Breast epithelium (tissue), 3 donors: ENCODE measurements around the gene LGR4.

Source experiments
- POLR2A ChIP-seq: fragments of 450-650 bp; IDR thresholded peaks from one replicate; pipeline ENCODE4 v1.6.1; 2016; ENCODE audit warnings: antibody characterized with exemption, mild to moderate bottlenecking, moderate library complexity
- POLR2AphosphoS5 ChIP-seq, 3 donors: sonication (generic); formaldehyde crosslinking; IDR thresholded peaks; one replicate each; pipeline ENCODE4 v1.6.1; 2017; ENCODE audit warnings: antibody characterized with exemption in 3 of 3
- TF ChIP-seq, protein P1 (sequence below), 3 donors: fragments of 450-650 bp; IDR thresholded peaks; one replicate each; pipeline ENCODE4 v1.5.1; 2016 to 2017; ENCODE audit warnings: antibody characterized with exemption in 3 of 3, mild to moderate bottlenecking in 3 of 3, moderate library complexity in 3 of 3

DNA sequence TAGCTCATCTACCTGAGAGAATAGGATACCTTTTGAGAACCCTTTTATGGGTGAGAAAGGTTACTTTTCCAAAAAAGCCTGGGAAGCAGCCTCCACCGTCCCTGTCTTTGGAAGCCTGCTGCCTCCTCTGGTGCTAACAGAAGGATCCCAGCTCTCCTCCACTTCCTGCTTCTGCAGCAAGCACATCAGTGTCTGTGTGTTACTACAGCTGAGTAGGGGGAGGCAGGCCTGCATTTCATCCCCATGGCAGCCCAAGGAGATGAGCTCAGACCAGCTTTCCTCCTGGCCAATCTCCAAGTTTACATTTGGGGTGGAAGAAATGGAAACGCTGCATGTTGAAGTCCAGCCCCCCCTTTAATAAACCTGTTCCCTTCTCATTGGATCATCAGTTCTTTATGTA, 102.2 kb downstream of the LGR4 start:
- TF ChIP-seq, protein P1, sequence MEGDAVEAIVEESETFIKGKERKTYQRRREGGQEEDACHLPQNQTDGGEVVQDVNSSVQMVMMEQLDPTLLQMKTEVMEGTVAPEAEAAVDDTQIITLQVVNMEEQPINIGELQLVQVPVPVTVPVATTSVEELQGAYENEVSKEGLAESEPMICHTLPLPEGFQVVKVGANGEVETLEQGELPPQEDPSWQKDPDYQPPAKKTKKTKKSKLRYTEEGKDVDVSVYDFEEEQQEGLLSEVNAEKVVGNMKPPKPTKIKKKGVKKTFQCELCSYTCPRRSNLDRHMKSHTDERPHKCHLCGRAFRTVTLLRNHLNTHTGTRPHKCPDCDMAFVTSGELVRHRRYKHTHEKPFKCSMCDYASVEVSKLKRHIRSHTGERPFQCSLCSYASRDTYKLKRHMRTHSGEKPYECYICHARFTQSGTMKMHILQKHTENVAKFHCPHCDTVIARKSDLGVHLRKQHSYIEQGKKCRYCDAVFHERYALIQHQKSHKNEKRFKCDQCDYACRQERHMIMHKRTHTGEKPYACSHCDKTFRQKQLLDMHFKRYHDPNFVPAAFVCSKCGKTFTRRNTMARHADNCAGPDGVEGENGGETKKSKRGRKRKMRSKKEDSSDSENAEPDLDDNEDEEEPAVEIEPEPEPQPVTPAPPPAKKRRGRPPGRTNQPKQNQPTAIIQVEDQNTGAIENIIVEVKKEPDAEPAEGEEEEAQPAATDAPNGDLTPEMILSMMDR (IDR thresholded peaks at IDR 0.05) = no peak
- TF ChIP-seq POLR2A (no peak), POLR2AphosphoS5 (IDR thresholded peaks at IDR 0.05) (no peak)
